Rectal smooth muscle tissue (tissue), 1 donor: ENCODE results near the gene CMSS1.

ENCODE experiments used
- H3K27ac ChIP-seq: one replicate; pipeline ENCODE4 v1.7.0; 2013; ENCODE audit warnings: low read depth, low read length, inconsistent platforms
- H3K27me3 ChIP-seq: one replicate; pipeline ENCODE4 v1.7.0; 2013; ENCODE audit warnings: low read length; ENCODE audit not compliant: control insufficient read depth, insufficient read depth
- H3K36me3 ChIP-seq: one replicate; pipeline ENCODE4 v1.7.0; 2013; ENCODE audit warnings: low read length; ENCODE audit not compliant: control insufficient read depth, insufficient read depth
- H3K4me1 ChIP-seq: one replicate; pipeline ENCODE4 v1.7.0; 2013; ENCODE audit warnings: low read length; ENCODE audit not compliant: control insufficient read depth, insufficient read depth
- H3K4me3 ChIP-seq: one replicate; pipeline ENCODE4 v1.7.0; 2013; ENCODE audit warnings: low read length
- H3K9ac ChIP-seq: one replicate; pipeline ENCODE4 v1.7.0; 2013; ENCODE audit warnings: low read length

Gene CMSS1

GRCh38 chr3:100151024-100151707 is 333.5 kb downstream of the CMSS1 start:
- H3K36me3 ChIP-seq, result no peaks in the 10 kb centered on the region
- peak overlapping the region; percentile 45 for H3K27ac ChIP-seq
- H3K4me3 ChIP-seq, result no peak overlapping the region
- H3K4me1 ChIP-seq, result peaks cover 6% of the 10 kb centered on the region
- H3K27me3 ChIP-seq, result no peaks in the 10 kb centered on the region
- no peak overlapping the region for H3K9ac ChIP-seq

- Histone ChIP-seq H3K9ac (no peak overlapping the region), H3K4me1 (peaks cover 15% of the 10 kb centered on the region), H3K27ac (no peak overlapping the region), H3K36me3 (no peaks in the 10 kb centered on the region), H3K4me3 (no peak overlapping the region), H3K27me3 (no peaks in the 10 kb centered on the region)
Observed at GRCh38 chr3:100154171-100154570, 336.5 kb downstream of the CMSS1 start.

GRCh38 chr3:100155128-100155527 is 337.5 kb downstream of the CMSS1 start:
- Histone ChIP-seq H3K9ac (no peak overlapping the region), H3K27ac (no peak overlapping the region), H3K27me3 (no peaks in the 10 kb centered on the region), H3K4me1 (peaks cover 17% of the 10 kb centered on the region), H3K36me3 (no peaks in the 10 kb centered on the region), H3K4me3 (no peak overlapping the region)

- no peaks in the 10 kb centered on the region for H3K27me3 ChIP-seq
- no peaks in the 10 kb centered on the region for H3K36me3 ChIP-seq
- peaks cover 20% of the 10 kb centered on the region for H3K4me1 ChIP-seq
- no peak overlapping the region for H3K4me3 ChIP-seq
- no peak overlapping the region for H3K27ac ChIP-seq
- no peak overlapping the region for H3K9ac ChIP-seq
Observed at GRCh38 chr3:100155590-100155989, 337.9 kb downstream of the CMSS1 start.

GRCh38 chr3:100157685-100158084 is 340.0 kb downstream of the CMSS1 start:
- peaks cover 24% of the 10 kb centered on the region for H3K4me1 ChIP-seq
- H3K4me3 ChIP-seq, result no peak overlapping the region
- no peaks in the 10 kb centered on the region for H3K27me3 ChIP-seq
- H3K27ac ChIP-seq, result no peak overlapping the region
- H3K36me3 ChIP-seq, result no peaks in the 10 kb centered on the region
- no peak overlapping the region for H3K9ac ChIP-seq

GRCh38 chr3:100158918-100159330 is 341.3 kb downstream of the CMSS1 start:
- peak overlapping the region; percentile 34 for H3K27ac ChIP-seq

GRCh38 chr3:100159331-100160153 is 341.9 kb downstream of the CMSS1 start:
- H3K36me3 ChIP-seq, result no peaks in the 10 kb centered on the region
- no peak overlapping the region for H3K4me3 ChIP-seq
- peaks cover 24% of the 10 kb centered on the region for H3K4me1 ChIP-seq
- H3K27me3 ChIP-seq, result no peaks in the 10 kb centered on the region
- H3K27ac ChIP-seq, result peak overlapping the region; percentile 34
- H3K9ac ChIP-seq, result no peak overlapping the region

More at GRCh38 chr3:100158918-100159330, 341.3 kb downstream of the CMSS1 start:
- Histone ChIP-seq H3K9ac (no peak overlapping the region), H3K4me1 (peaks cover 24% of the 10 kb centered on the region), H3K27me3 (no peaks in the 10 kb centered on the region), H3K36me3 (no peaks in the 10 kb centered on the region), H3K4me3 (no peak overlapping the region)

GRCh38 chr3:100160521-100160920 is 342.9 kb downstream of the CMSS1 start:
- H3K9ac ChIP-seq, result no peak overlapping the region
- peaks cover 24% of the 10 kb centered on the region for H3K4me1 ChIP-seq
- no peak overlapping the region for H3K27ac ChIP-seq
- H3K4me3 ChIP-seq, result no peak overlapping the region
- H3K27me3 ChIP-seq, result no peaks in the 10 kb centered on the region
- no peaks in the 10 kb centered on the region for H3K36me3 ChIP-seq

- no peak overlapping the region for H3K27ac ChIP-seq
- H3K36me3 ChIP-seq, result no peaks in the 10 kb centered on the region
- H3K9ac ChIP-seq, result no peak overlapping the region
- H3K4me1 ChIP-seq, result peaks cover 19% of the 10 kb centered on the region
- no peak overlapping the region for H3K4me3 ChIP-seq
- no peaks in the 10 kb centered on the region for H3K27me3 ChIP-seq
Observed at GRCh38 chr3:100163787-100164186, 346.1 kb downstream of the CMSS1 start.

- H3K27me3 ChIP-seq, result no peaks in the 10 kb centered on the region
- H3K9ac ChIP-seq, result no peak overlapping the region
- H3K36me3 ChIP-seq, result no peaks in the 10 kb centered on the region
- H3K4me1 ChIP-seq, result peaks cover 10% of the 10 kb centered on the region
- no peak overlapping the region for H3K27ac ChIP-seq
- H3K4me3 ChIP-seq, result no peak overlapping the region
Observed at GRCh38 chr3:100164743-100165142, 347.1 kb downstream of the CMSS1 start.

- no peak overlapping the region for H3K9ac ChIP-seq
- no peak overlapping the region for H3K4me3 ChIP-seq
- no peaks in the 10 kb centered on the region for H3K36me3 ChIP-seq
- peaks cover under 1% of the 10 kb centered on the region for H3K4me1 ChIP-seq
- H3K27ac ChIP-seq, result no peak overlapping the region
- H3K27me3 ChIP-seq, result no peaks in the 10 kb centered on the region
Observed at GRCh38 chr3:100165926-100166550, 348.4 kb downstream of the CMSS1 start.

GRCh38 chr3:100169201-100169920 is 351.7 kb downstream of the CMSS1 start:
- no peaks in the 10 kb centered on the region for H3K27me3 ChIP-seq
- no peak overlapping the region for H3K4me3 ChIP-seq
- no peak overlapping the region for H3K27ac ChIP-seq
- H3K36me3 ChIP-seq, result peaks cover 2% of the 10 kb centered on the region
- H3K9ac ChIP-seq, result no peak overlapping the region
- H3K4me1 ChIP-seq, result no peaks in the 10 kb centered on the region
